ENCODE results near the gene PLXNA2.

DNA sequence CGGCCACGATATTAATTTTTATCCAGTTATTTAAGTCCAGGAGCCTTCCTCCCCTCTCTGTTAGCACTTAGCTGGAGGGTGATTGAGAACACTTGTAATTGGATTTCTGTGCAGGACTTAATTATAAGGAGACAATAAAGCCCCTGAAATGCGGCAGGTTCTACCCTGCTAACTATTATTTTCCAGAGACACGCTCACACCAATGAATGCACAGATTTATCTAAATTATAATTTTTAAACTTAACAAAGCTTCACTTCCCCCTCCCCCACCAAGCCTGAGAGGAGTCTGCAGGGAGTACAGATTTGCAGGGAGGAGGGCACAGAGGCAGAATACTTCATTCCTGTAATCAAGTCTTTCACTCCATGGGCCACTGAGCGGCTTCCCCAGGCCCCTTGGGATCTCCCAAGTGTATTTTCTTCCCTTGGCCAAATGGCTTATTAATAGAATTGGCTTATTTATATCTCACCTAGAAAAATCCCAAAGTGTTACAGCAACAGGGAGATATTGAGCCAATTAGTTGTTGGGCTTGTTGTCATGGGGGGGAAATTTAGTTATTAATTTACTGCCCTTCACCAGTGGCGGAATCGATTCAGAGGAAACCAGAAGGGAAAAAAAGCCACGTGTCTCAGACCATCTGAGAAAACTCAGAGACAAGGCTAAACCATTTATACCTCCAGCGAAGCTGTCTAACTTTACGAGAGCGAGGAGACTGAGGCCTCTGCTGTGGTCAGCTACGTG lies 234.3 kb downstream of the PLXNA2 start:
- TF ChIP-seq, protein P1, sequence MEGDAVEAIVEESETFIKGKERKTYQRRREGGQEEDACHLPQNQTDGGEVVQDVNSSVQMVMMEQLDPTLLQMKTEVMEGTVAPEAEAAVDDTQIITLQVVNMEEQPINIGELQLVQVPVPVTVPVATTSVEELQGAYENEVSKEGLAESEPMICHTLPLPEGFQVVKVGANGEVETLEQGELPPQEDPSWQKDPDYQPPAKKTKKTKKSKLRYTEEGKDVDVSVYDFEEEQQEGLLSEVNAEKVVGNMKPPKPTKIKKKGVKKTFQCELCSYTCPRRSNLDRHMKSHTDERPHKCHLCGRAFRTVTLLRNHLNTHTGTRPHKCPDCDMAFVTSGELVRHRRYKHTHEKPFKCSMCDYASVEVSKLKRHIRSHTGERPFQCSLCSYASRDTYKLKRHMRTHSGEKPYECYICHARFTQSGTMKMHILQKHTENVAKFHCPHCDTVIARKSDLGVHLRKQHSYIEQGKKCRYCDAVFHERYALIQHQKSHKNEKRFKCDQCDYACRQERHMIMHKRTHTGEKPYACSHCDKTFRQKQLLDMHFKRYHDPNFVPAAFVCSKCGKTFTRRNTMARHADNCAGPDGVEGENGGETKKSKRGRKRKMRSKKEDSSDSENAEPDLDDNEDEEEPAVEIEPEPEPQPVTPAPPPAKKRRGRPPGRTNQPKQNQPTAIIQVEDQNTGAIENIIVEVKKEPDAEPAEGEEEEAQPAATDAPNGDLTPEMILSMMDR (IDR thresholded peaks at IDR 0.05; ENCODE audit: low read depth, low read length), result no peak
- no peak for TF ChIP-seq EZH2phosphoT487 (IDR thresholded peaks at IDR 0.05; ENCODE audit: low read depth)
